GDM1 (cell line): Measurements from ENCODE around the gene MSI2.

Source experiments
- DNase-seq: peaks from one replicate; lab custom pipeline; 2025; lab: John Stamatoyannopoulos, UW

The MSI2 gene

DNA sequence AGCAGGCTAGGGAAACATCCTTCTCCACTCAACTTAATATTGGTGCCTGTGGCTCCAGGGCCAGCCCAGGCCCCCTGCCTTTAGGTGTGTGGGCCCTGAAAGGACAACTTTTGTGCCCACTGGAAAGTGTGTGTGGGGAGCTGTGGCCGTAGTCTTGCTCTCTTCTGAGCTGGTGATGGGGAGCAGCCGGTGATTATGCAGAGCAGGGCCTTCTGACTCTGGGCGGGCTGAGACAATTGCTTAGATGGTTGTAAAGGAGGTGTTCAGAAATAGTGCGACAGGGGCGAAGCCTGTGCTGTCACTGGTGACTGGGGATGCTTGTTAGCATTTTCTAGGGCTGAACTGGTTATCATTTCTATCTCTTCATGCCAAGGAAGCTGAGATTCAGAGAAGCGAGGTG, 62.6 kb downstream of the MSI2 start:
- no peak for DNase-seq

GRCh38 chr17:57319806-57320205, 63.5 kb downstream of the MSI2 start:
- DNase-seq = no peak

GRCh38 chr17:57323391-57323790, 67.1 kb downstream of the MSI2 start:
- DNase-seq = no peak

DNA sequence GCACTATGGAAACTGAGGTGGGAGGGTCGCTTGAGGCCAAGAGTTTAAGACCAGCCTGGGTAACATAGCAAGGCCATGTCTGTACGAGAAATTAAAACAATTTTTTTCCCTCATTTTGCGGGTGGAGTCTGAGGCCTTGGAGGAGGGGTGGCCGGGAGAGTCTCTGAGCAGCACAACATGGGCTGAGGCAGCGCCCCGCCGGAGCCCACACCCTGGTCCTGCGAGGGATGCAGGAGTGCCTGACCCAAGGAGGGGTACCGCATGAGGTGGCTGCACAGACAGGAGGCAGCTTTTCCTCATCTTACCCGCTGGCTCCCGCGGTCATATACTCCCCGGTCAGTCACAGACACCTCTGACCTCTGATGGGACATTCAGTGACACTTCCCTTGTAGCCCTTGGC, 67.7 kb downstream of the MSI2 start:
- no peak for DNase-seq

DNA sequence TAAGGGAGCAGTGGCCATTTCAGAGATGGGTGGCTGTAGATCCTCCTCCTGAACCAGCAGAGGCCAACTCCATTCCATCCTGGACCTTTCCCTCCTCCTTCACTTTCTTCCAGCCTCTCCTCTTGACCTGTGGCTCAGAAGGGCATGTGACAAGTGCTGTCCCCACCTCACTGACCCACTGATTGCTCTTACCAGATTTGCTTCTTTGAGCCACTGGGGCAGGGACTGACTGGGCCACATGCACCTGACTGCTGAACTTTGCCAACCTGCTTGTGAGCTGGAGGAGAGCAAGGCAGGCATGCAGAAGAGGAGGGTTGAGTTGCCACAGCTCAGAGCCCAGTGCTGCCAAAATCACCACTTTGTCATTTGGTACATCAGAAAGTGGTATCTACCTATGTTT, 68.3 kb downstream of the MSI2 start:
- DNase-seq = no peak

GRCh38 chr17:57326336-57326735, 70.0 kb downstream of the MSI2 start:
- no peak for DNase-seq

DNA sequence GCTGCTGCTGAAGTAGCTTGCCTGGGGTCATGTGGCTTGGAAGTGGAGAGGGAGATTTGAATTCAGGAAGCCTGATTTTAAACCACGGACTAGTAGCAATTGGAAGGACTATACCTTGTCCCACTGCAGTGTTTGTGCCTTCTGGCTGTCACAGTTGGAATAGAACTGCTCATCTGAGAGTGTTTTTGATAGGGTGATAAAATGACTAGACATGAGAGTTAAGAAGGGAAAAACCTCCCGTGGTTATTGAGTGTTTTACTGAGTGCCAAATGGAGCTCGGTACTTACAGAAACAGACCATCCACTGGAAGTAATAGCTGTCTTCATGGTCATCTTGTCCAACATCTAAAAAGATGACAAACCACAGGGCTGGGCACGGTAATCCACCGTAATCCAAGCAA, 70.4 kb downstream of the MSI2 start:
- no peak for DNase-seq

DNA sequence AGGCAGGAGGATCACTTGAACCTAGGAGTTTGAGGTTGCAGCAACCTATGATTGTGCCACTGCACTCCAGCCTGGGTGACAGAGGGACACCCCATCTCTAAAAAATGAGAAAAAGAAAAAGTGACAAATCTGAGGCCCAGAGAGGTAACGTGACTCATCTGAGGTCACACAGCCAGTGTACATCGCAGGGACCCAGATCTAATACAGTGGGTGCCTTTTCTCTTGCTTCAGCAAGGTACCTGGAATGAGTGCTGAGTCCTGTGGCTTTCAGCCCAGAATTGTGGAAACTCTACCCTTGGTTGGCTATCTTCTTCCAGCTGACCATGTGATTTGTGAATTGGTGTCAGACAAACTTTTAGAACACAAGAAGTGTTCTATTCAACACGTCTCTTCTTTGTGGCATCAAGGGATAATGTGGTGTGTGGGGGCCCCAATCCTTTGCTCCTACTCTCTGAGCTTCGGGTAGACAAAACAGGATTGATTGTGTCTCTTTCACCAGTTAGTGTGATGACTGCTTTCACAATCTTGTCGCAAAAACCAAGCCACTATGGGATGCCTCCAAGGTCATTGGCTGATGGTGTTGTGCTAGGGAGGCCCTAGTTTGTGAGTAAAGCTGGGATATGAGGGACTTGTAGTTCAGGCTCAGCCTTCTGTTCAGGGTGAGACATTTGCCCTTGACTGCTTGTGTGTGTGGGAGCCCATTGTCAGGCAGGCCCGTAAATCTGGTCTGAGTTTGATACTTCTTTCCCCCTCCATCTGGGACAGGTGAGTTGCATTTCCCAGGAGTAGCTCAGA, 71.0 kb downstream of the MSI2 start:
- DNase-seq = no peak

- no peak for DNase-seq
These were observed 72.0 kb downstream of the MSI2 start for GRCh38 chr17:57328109-57328882.

DNA sequence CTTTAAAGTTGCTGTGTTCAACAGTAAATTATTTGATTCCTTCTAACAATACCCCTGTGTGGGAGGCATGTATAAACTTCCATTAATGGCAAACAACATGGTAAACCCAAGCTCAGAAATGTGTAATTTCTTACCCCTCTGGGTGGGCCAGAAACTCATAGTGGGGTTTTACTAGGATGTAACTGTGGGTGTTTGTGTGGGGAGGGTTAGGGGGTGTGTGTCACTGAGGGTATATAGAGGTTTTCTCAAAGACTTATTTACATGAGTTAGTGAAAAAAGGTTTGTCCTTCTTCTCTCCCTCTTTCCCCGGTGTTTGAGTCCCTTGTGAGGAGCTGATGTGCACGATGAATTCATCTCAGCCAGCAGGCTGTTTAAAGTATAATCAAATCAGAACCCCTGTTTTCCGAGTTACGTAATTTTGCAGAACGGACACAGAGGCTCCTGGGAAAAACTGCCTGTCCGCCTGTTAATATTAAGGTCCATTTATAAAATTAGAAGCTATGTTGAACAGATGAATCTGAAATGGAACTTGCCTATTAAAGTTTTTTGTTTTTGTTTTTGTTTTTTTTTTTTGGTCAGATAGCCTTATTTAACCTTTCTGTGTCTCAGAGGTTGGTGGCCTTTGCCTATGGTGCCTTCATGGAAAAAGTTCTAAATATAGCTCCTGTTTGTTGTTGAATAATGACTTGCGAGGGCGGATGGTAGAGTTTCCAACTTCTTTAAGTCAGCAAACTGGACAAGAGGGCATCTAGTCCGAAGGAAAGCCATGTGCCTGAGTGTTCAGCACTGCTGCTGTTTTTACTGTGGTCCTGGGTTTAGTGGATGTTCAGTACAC, 73.3 kb downstream of the MSI2 start:
- DNase-seq = no peak

DNA sequence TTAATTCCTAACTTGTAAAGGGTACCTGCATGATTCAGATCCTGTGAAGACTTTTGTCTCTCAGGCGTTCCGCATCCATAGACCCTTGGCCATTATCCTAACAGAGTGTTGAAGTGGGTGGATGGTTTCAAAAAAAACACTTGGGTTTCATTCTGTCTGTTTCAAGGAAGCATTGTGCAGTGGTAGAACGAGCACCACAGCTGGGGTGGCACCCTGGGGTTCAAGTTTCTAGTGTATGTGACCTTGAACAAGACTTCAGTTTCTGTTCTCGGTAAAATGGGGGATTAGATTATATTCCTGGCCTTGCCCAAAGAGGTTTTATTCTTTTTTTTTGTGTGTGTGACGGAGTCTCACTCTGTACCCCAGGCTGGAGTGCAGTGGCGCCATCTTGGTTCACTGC, 74.3 kb downstream of the MSI2 start:
- DNase-seq = no peak

DNA sequence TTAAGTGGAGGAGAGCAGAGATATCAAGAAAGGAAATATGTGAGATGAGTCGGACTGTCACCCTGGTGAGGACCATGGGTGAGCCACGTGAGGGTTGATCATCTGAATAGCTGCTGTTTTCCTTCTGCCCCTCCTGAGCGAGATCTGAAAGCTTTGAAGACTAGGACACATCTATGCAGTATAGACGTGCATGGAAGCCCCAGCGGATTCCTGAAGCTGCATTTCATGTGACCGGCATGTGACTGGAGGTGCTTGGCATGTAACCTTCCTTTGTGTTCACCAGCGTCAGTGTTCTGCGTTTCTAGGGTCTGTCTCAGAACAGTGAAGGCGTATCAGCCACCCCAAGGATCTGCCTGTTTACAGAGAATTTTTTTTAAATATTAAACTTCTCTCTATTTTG, 75.1 kb downstream of the MSI2 start:
- no peak for DNase-seq

GRCh38 chr17:57332501-57332900, 76.2 kb downstream of the MSI2 start:
- no peak for DNase-seq

DNA sequence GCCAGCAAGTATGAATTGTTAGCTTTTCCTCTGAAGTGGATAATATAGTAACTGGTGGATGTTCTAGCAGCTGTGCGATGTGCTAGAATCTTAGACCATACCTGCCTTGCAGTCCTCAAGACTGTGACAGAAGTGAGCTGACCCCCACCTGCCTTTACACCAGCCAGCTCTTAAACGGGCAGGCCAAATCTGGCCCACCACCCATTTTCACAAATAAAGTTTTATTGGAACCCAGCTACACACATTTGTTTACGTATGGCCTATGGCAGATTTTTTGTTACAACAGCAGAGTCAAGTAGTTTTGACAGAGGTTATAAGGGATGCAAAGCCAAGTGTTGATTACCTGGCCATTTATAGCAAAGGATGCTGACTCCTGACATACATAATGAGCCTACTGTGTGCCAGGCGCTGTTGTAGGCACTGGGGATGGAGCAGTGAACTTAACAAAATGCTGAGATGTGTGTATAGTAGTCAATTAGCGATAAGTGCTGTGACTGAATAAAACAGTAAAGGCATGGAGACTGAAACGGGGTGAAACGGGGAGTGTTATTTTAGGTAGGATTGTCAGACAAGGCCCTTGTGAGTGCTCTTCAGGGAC, 79.0 kb downstream of the MSI2 start:
- no peak for DNase-seq

DNA sequence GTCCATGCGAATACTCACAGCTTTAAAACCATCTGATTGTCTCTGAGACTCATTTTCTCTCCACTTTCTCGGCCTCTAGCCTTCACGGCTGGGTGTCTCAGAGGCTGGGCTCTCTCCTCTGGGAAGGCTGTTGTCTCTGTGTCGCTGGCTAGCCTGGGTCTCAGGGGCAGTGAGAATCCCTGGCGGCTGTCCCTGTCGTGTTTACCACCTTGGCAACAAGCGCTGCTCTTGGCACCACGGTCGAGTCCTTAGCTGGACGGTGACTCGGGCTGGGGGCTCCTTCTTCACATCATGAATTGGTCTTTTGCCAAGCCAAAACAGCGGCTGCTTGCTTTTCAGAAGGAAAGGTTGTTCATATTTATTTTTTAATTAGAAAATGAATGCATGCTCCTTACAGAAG, 81.1 kb downstream of the MSI2 start:
- no peak for DNase-seq

DNA sequence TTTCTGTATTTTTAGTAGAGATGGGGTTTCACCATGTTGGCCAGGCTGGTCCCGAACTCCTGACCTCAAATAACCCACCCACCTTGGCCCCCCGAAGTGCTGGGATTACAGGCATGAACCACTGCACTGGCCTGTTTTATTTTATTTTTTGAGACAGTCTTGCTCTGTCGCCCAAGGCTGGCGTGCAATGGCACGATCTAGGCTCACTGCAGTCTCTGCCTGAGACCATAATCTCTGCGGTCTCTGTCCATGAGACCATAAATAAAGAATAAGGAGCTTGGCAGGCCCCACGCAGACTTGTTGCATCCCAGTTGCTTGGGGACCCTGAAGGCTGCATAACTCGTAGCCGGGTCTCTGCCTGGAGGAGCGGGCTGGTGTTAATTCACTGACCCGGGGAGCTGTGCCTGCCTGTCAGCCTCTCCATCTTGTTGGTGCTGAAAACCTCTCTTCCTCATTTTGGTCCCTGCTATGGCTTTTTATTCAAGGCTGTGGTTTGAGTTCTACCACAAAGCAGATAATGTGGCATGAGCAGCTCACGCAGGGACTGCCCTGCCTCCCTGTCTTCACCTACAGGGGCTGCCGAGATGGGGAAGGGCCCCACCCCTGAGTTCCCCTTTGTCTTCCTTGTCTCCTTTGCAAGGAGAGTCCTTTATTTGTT, 82.1 kb downstream of the MSI2 start:
- peak; percentile 72 for DNase-seq

GRCh38 chr17:57340160-57340981, 84.0 kb downstream of the MSI2 start:
- no peak for DNase-seq

- DNase-seq = no peak
These were observed 85.6 kb downstream of the MSI2 start for GRCh38 chr17:57341611-57342540.

GRCh38 chr17:57342963-57343589, 86.8 kb downstream of the MSI2 start:
- no peak for DNase-seq
